ENCODE measurements around the gene PRDX2.

The PRDX2 gene

DNA sequence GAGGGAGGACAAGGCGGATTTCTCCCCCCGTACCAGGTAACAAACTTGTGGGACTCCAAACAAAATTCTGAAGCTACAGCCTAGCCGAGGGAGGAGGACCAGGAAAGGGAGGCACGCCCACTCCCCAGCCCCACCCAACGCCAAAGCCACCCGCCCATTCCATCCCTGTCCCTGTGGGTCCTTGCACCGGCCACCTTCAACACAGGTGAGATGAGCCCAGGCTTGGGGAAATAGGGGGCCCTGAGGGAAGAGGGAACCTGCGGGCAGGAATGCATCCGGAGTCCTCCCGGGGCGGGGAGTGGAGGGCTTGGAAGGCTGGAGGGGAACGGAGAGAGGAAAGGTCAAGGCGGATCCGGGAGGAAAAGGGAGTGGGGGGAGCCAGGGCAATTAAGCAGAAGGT lies 50.0 kb downstream of the PRDX2 start, which contains the start of gene BEST2:
Gene BEST2 (plus strand): TSS at position 157 of the 400 bp plus-strand sequence. CDS start 802 bp downstream, outside the sequence.
- no peak for DNase-seq

DNA sequence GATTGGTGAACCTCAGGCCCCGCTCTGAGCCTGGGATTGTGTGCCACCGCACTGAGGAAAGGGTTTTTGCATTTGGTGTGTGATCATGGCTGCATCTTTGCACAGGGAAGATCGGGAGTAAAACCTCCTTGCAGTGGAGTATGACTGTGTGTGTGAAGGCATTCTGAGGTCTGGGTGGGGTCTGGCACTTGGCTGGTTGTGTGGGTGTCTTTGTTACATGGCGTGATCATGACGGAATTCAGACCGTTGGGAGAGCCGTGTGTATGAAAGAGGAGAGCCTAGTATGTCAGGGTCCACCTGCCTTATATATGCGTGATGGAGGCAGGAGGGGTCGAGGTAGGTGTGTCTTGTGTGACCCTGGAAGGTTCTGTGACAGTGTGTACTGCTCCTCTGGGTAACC lies 50.7 kb downstream of the PRDX2 start:
- DNase-seq = no peak

DNA sequence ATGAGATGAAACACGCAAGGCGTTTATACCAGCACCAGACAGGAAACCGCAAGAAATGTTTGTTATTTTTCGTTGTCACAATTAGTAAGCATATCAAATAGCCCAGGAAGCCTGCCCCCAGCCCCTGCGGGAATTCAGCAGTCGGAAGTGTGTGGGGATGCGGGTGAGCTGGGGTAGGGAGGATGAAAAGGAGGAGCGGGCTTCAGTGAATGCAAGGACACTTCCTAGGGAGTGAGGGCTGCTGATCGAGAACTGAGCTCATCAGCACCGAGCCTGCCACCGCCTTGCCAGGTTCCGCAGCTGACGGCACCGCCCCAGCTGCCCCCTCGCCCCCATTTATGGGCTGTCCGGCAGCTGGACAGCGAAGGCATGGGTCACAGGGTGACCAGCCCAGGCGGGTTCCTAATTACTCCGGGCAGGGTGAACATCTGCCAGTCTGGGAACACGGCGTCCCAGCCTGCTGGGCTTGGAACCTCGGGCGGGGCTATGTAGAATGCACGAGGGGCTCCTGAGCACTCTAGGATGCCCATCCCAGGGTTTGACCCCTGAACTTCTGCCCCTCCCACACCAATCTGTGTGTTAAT lies 51.6 kb downstream of the PRDX2 start:
- no peak for DNase-seq

DNA sequence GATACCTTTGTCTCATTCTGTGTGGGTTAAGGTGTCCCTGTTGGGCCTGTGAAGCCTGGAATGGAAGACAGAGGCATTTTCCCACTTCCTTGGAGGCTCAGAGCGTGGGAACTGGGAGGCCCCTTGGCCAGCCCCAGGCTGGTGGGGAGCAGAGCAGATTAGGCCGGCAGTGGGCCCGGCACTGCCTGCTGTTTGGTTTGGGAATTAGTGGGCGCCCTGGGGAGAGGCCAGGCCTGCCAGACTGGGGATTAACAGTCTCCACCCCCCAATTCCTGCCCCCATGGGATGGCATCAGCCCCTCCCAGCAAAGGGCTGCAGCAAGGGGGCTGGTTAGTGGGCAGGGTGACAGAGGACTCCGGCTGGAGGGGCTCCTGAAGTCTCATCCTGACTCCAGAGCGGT lies 53.1 kb downstream of the PRDX2 start:
- no peak for DNase-seq

All from NCI-H345 (cell line).